GM23338 (cell line): ENCODE results near the gene ANKRD44.

Source experiments
- CTCF ChIP-seq, 2 experiments: fragments of 200-600 bp in 1 of 2; sonication (generic) in 1 of 2; conservative IDR thresholded peaks; 2 replicates each; pipeline versions ENCODE4 v1.5.1 to v1.6.1; 2016 to 2017; ENCODE audit warnings: antibody characterized with exemption in 2 of 2, low read depth in 2 of 2, mild to moderate bottlenecking in 2 of 2, moderate library complexity in 1 of 2
- EZH2 ChIP-seq: fragments of 200-600 bp; sonication (generic); IDR thresholded peaks from one replicate; pipeline ENCODE4 v1.8.0; 2017; ENCODE audit warnings: antibody characterized with exemption, mild to moderate bottlenecking, low read depth; ENCODE audit not compliant: unreplicated experiment
- EZH2phosphoT487 ChIP-seq: fragments of 200-600 bp; sonication (generic); IDR thresholded peaks from one replicate; pipeline ENCODE4 v1.8.1; 2018; ENCODE audit warnings: antibody characterized with exemption; ENCODE audit not compliant: unreplicated experiment
- JUNB ChIP-seq: IDR thresholded peaks from one replicate; pipeline ENCODE4 v1.6.1; 2016; ENCODE audit warnings: antibody characterized with exemption; ENCODE audit not compliant: unreplicated experiment
- NANOG ChIP-seq: IDR thresholded peaks from 2 replicates; pipeline ENCODE4 v1.6.1; 2016; ENCODE audit warnings: antibody characterized with exemption, borderline replicate concordance
- POLR2AphosphoS5 ChIP-seq: IDR thresholded peaks from 2 replicates; pipeline ENCODE4 v1.6.1; 2016; ENCODE audit warnings: antibody characterized with exemption, low read depth
- REST ChIP-seq: IDR thresholded peaks from one replicate; pipeline ENCODE4 v1.6.1; 2018; ENCODE audit warnings: antibody characterized with exemption; ENCODE audit not compliant: unreplicated experiment

- TF ChIP-seq EZH2 (no peak), CTCF (conservative IDR thresholded peaks at IDR 0.05; ENCODE audit: low read depth in 2 of 2) (no peak), POLR2AphosphoS5 (no peak), EZH2phosphoT487 (no peak), JUNB (no peak), REST (no peak), NANOG (no peak)
Observed at GRCh38 chr2:197209246-197209645, 101.3 kb downstream of the ANKRD44 start.
